Activated T-helper 1 cell treated with anti-CD3 and anti-CD28 coated beads, Interleukin-12 subunit alpha, Interleukin-12 subunit beta, Interleukin-2, Interleukin-4 antibody, amounts not matched to agents 30 ng/mL and 10 ng/mL and 1 ng/mL, durations not matched to agents 14 hours and 24 hours and 36 hours (primary cell): Measurements from ENCODE around the gene CPNE4. TPM values are rescaled to one million over a fixed set of nuclear protein-coding genes. Genes with fewer than 3 reads are reported as not detected.

Source experiments
- DNase-seq: peaks from one replicate; pipeline ENCODE4 v3.0.0; 2021; ENCODE audit warnings: low spot score
- H3K27ac Mint-ChIP-seq: one replicate; pipeline ENCODE4 v1.8.0; 2021; ENCODE audit warnings: mild to moderate bottlenecking, mixed read lengths
- H3K27me3 Mint-ChIP-seq: one replicate; pipeline ENCODE4 v1.8.0; 2022; ENCODE audit warnings: mild to moderate bottlenecking, moderate library complexity, mixed read lengths; ENCODE audit not compliant: insufficient read depth
- H3K36me3 Mint-ChIP-seq: one replicate; pipeline ENCODE4 v1.8.0; 2021; ENCODE audit warnings: low read depth, mixed read lengths
- H3K4me1 Mint-ChIP-seq: one replicate; pipeline ENCODE4 v1.8.0; 2021; ENCODE audit warnings: low read depth, mixed read lengths
- H3K4me3 Mint-ChIP-seq: one replicate; pipeline ENCODE4 v1.8.0; 2021; ENCODE audit warnings: mild to moderate bottlenecking, moderate library complexity, mixed read lengths
- H3K9me3 Mint-ChIP-seq: one replicate; pipeline ENCODE4 v1.8.0; 2021; ENCODE audit warnings: mixed read lengths
- intact Hi-C: fragments of 100-400 bp; cut with micrococcal nuclease; formaldehyde crosslinking; loops from one replicate; pipeline ENCODE4 v1.15.1; 2024
- total RNA-seq: library from RNA; stranded (reverse); gene quantifications from 2 replicates; pipeline ENCODE4 v1.2.3, GENCODE V29; 2022

Gene CPNE4
- total RNA-seq, 1 donor from 2014 or later = not detected

DNA sequence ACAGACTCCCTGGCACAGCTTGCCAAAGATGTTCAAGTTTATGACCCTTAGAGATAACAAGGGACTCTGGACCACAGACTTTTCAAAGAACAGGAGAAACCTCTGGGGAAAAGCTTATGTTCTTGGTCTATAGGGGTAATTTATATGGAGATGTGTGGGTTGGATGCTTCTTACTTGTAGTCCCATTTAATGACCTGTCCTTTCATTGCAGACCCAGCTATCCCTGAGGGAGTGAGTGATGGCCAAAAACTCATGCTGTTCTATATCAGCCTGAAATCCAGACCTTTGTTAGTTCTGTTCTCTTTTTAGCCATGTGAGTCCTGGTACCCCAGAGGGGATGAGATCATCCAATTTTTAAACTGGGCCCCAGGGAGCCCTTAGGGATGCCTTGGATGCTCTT lies 488.4 kb downstream of the CPNE4 start:
- H3K9me3 Mint-ChIP-seq = no peaks in the 10 kb centered on the region
- H3K36me3 Mint-ChIP-seq = no peaks in the 10 kb centered on the region
- H3K27ac Mint-ChIP-seq = no peak overlapping the region
- H3K4me1 Mint-ChIP-seq = no peaks in the 10 kb centered on the region
- H3K27me3 Mint-ChIP-seq = peaks cover 18% of the 10 kb centered on the region
- H3K4me3 Mint-ChIP-seq = no peak overlapping the region
- intact Hi-C loops = no loop called here
- no peak for DNase-seq

DNA sequence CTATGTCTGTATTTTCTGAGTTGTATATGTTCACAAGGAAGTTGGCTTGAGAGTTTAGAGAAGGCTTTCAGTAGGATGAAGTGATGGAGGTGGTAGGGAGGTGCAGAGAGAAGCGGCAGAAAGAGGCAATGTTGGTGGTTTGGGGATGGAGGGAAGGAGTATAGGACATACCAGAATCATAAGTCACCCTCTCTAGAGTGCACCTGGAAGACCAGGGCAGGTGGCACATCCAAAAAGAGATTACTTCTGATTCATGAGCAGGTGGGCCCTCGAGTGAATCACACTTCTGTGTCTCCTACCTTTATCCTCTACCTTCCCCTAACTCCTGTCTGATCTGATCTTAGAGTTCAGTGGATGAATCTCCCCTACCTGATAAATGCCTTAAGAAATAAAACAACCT lies 490.3 kb downstream of the CPNE4 start:
- Mint-ChIP-seq H3K27ac (no peak overlapping the region), H3K4me3 (no peak overlapping the region), H3K9me3 (no peaks in the 10 kb centered on the region), H3K36me3 (no peaks in the 10 kb centered on the region), H3K4me1 (no peaks in the 10 kb centered on the region), H3K27me3 (peaks cover 15% of the 10 kb centered on the region)
- intact Hi-C loops = no loop called here
- DNase-seq = no peak

DNA sequence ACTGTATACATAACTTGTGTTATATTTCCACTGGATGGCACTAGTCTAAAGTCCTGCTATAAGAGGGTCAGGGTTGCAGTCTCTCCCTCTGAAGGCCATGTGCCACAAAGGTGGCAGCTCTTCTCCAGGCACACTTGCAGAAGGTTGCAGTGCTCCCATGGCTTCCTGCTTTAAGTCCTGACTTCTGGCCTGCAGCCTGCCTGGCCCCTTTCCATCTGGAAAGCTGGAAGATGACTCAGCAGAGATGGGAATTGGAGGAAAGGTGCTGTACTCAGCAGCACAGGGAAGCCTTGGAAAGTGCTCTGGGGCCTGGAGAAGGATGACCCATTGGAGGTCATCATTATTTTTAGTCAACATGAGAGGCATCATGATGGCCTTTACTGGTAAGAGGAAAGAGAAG lies 491.1 kb downstream of the CPNE4 start:
- Mint-ChIP-seq H3K27me3 (peaks cover 13% of the 10 kb centered on the region), H3K27ac (no peak overlapping the region), H3K4me1 (no peaks in the 10 kb centered on the region), H3K9me3 (no peaks in the 10 kb centered on the region), H3K36me3 (no peaks in the 10 kb centered on the region), H3K4me3 (no peak overlapping the region)
- intact Hi-C loops = no loop called here
- no peak for DNase-seq

DNA sequence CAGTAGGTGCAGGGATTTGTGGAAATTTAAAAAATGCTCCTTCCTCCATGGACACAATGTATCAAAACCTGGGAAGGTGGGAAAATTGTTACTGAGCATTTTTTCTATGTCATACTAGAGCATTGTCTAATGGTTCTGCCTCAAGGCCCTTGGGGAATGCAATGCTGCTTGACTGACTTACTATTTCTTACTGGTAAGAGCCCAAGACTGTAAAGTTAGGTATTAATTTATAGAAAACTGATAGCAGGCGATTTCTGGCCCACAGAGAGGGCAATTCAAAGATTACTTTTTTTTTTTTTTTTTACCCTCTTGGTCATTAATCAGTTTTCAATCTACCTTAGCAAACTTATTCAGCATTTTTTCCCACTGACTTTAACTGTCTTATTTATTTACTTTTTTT lies 493.5 kb downstream of the CPNE4 start:
- intact Hi-C loops = no loop called here
- H3K4me1 Mint-ChIP-seq = no peaks in the 10 kb centered on the region
- no peak overlapping the region for H3K4me3 Mint-ChIP-seq
- no peak for DNase-seq
- H3K36me3 Mint-ChIP-seq = no peaks in the 10 kb centered on the region
- H3K27ac Mint-ChIP-seq = no peak overlapping the region
- H3K9me3 Mint-ChIP-seq = no peaks in the 10 kb centered on the region
- peaks cover 8% of the 10 kb centered on the region for H3K27me3 Mint-ChIP-seq

DNA sequence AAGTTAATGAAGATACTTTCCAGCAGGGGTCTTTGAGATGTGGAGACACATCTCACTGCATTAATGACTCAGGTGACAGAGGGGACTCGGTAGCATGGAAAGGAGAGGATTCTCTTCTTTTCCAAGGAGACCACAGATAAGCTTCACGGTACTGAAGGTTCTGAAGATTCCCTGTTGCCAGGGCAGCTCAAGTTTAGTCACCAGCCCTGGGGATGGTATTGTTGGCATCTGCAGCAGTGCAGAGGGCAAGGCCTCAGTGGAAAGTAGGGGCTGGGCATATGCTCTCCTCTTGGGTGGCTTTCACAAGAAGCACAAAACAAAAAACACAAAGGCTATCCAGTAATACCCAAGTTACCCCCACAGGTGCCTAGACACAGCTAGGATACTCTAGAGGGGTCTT lies 494.0 kb downstream of the CPNE4 start:
- intact Hi-C loops = no loop called here
- peaks cover 6% of the 10 kb centered on the region for H3K27me3 Mint-ChIP-seq
- H3K27ac Mint-ChIP-seq = no peak overlapping the region
- no peak for DNase-seq
- H3K9me3 Mint-ChIP-seq = no peaks in the 10 kb centered on the region
- H3K36me3 Mint-ChIP-seq = no peaks in the 10 kb centered on the region
- no peak overlapping the region for H3K4me3 Mint-ChIP-seq
- H3K4me1 Mint-ChIP-seq = no peaks in the 10 kb centered on the region

- no peaks in the 10 kb centered on the region for H3K4me1 Mint-ChIP-seq
- H3K27ac Mint-ChIP-seq = no peak overlapping the region
- DNase-seq = no peak
- intact Hi-C loops = no loop called here
- H3K9me3 Mint-ChIP-seq = no peaks in the 10 kb centered on the region
- no peak overlapping the region for H3K4me3 Mint-ChIP-seq
- peaks cover 6% of the 10 kb centered on the region for H3K27me3 Mint-ChIP-seq
- H3K36me3 Mint-ChIP-seq = no peaks in the 10 kb centered on the region
These were observed 494.7 kb downstream of the CPNE4 start for GRCh38 chr3:131540143-131540542.

- intact Hi-C loops = no loop called here
- no peak for DNase-seq
These were observed 495.8 kb downstream of the CPNE4 start for GRCh38 chr3:131538968-131539367.

GRCh38 chr3:131537531-131537930 lies 497.3 kb downstream of the CPNE4 start:
- H3K36me3 Mint-ChIP-seq = no peaks in the 10 kb centered on the region
- H3K27me3 Mint-ChIP-seq = no peaks in the 10 kb centered on the region
- H3K9me3 Mint-ChIP-seq = no peaks in the 10 kb centered on the region
- no peak for DNase-seq
- H3K4me3 Mint-ChIP-seq = no peak overlapping the region
- no peak overlapping the region for H3K27ac Mint-ChIP-seq
- intact Hi-C loops = no loop called here
- H3K4me1 Mint-ChIP-seq = no peaks in the 10 kb centered on the region

More at GRCh38 chr3:131538968-131539367, 495.8 kb downstream of the CPNE4 start:
- no peaks in the 10 kb centered on the region for H3K36me3 Mint-ChIP-seq
- no peak overlapping the region for H3K4me3 Mint-ChIP-seq
- no peaks in the 10 kb centered on the region for H3K27me3 Mint-ChIP-seq
- H3K9me3 Mint-ChIP-seq = no peaks in the 10 kb centered on the region
- H3K4me1 Mint-ChIP-seq = no peaks in the 10 kb centered on the region
- H3K27ac Mint-ChIP-seq = no peak overlapping the region

- no peaks in the 10 kb centered on the region for H3K4me1 Mint-ChIP-seq
- intact Hi-C loops = no loop called here
- DNase-seq = no peak
- H3K27me3 Mint-ChIP-seq = no peaks in the 10 kb centered on the region
- no peaks in the 10 kb centered on the region for H3K36me3 Mint-ChIP-seq
- H3K27ac Mint-ChIP-seq = no peak overlapping the region
- H3K4me3 Mint-ChIP-seq = no peak overlapping the region
- H3K9me3 Mint-ChIP-seq = no peaks in the 10 kb centered on the region
These were observed 499.2 kb downstream of the CPNE4 start for GRCh38 chr3:131535596-131535995.

DNA sequence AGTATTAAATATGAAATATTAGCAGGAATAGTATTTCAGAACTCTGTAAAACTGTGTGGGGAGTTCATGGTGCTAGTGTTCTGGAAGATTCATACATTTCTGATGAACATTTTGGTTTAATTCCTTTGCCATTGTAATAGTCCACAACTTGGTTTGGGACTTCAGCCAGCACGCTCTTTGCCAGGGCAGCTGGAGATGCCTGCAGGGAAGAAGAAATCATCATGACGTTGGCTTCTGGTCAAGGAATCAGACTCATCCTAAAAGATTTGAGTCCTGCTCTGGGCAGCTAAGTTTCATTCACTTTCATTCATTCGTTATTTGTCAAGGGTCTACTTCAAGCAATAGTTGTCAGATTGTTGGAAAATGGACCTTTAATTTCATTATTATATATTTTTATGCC lies 499.7 kb downstream of the CPNE4 start:
- Mint-ChIP-seq H3K36me3 (no peaks in the 10 kb centered on the region), H3K4me1 (no peaks in the 10 kb centered on the region), H3K9me3 (no peaks in the 10 kb centered on the region), H3K27ac (no peak overlapping the region), H3K27me3 (no peaks in the 10 kb centered on the region), H3K4me3 (no peak overlapping the region)
- intact Hi-C loops = no loop called here
- DNase-seq = no peak

DNA sequence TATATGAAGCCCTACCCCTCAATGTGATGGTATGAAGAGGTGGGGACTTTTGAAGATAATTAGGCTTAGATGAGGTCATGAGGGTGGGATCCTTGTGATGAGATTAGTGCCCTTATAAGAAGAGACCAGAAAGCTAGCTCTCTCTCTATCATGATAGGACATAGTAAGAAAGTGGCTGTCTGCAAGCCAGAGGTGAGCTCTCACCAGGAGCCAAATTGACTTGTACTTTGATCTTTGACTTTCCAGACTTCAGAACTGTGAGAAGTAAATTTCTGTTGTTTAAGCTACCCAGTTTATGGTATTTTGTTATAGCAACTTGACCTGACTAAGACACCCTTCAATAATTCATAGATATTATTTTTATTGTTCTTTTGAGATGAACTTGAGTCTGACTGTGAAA lies 502.2 kb downstream of the CPNE4 start:
- intact Hi-C loops = no loop called here
- Mint-ChIP-seq H3K27me3 (peaks cover 17% of the 10 kb centered on the region), H3K27ac (no peak overlapping the region), H3K36me3 (no peaks in the 10 kb centered on the region), H3K4me1 (no peaks in the 10 kb centered on the region), H3K9me3 (no peaks in the 10 kb centered on the region), H3K4me3 (no peak overlapping the region)
- no peak for DNase-seq

DNA sequence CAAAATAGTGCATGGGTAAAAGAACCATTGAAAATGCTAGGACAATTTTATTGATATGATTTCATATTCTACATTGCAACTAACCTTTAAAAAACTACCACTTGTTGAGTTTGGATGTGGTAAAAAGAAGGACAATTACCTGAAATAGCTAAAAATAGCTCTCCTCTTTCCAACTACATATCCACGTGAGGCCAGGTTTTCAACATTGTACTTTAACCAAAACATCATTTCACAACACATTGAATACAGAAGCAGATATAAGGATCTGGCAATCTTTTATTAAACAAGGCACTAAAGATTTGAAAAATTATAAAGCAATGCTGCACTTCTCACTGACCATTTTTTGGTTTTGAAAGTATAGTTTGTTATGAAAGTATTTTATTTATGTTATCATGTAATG lies 504.0 kb downstream of the CPNE4 start:
- Mint-ChIP-seq H3K36me3 (no peaks in the 10 kb centered on the region), H3K27ac (no peak overlapping the region), H3K4me3 (no peak overlapping the region), H3K4me1 (no peaks in the 10 kb centered on the region), H3K9me3 (no peaks in the 10 kb centered on the region), H3K27me3 (peaks cover 17% of the 10 kb centered on the region)
- DNase-seq = no peak
- intact Hi-C loops = no loop called here

DNA sequence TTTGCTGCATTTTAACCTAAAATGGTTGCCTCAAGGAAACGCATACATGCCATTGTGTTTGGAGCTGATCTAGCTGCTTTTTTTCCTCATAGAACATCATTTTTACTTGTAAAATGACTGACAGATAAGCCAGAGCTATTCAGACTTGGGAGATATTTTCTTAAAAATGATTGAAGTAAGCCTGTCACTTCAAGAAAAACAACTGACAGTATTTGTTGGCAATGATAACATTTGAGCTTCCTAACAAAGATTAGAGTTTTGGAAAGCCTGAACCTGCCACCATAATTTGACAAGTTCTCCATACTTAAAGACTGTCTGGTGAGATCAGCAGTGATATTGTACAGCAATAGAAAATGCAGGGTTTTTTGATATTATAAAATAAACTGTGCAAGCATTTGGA lies 504.4 kb downstream of the CPNE4 start:
- Mint-ChIP-seq H3K9me3 (no peaks in the 10 kb centered on the region), H3K27me3 (peaks cover 17% of the 10 kb centered on the region), H3K4me3 (no peak overlapping the region), H3K4me1 (no peaks in the 10 kb centered on the region), H3K27ac (no peak overlapping the region), H3K36me3 (no peaks in the 10 kb centered on the region)
- intact Hi-C loops = no loop called here
- no peak for DNase-seq

- no peaks in the 10 kb centered on the region for H3K36me3 Mint-ChIP-seq
- no peak for DNase-seq
- H3K4me1 Mint-ChIP-seq = no peaks in the 10 kb centered on the region
- no peak overlapping the region for H3K4me3 Mint-ChIP-seq
- H3K9me3 Mint-ChIP-seq = no peaks in the 10 kb centered on the region
- intact Hi-C loops = no loop called here
- H3K27ac Mint-ChIP-seq = no peak overlapping the region
- H3K27me3 Mint-ChIP-seq = peaks cover 23% of the 10 kb centered on the region
These were observed 507.9 kb downstream of the CPNE4 start for GRCh38 chr3:131526801-131527347.
